Fibroblast of lung (primary cell): ENCODE results near the gene TBX3.

ENCODE experiments used
- EZH2 ChIP-seq: IDR thresholded peaks from 2 replicates; pipeline ENCODE4 v1.5.1; 2012; ENCODE audit warnings: low read length, control low read depth, mild to moderate bottlenecking; ENCODE audit errors: missing control alignments
- TF ChIP-seq, protein P1 (sequence below), 2 donors: IDR thresholded peaks in 1 of 2; conservative IDR thresholded peaks in 1 of 2; 1 replicate in 1 of 2; 2 replicates in 1 of 2; pipeline ENCODE4 v1.5.1; 2011 to 2012; ENCODE audit warnings: low read length in 2 of 2, control low read depth in 1 of 2, inconsistent platforms in 1 of 2, low read depth in 1 of 2, mild to moderate bottlenecking in 1 of 2

DNA sequence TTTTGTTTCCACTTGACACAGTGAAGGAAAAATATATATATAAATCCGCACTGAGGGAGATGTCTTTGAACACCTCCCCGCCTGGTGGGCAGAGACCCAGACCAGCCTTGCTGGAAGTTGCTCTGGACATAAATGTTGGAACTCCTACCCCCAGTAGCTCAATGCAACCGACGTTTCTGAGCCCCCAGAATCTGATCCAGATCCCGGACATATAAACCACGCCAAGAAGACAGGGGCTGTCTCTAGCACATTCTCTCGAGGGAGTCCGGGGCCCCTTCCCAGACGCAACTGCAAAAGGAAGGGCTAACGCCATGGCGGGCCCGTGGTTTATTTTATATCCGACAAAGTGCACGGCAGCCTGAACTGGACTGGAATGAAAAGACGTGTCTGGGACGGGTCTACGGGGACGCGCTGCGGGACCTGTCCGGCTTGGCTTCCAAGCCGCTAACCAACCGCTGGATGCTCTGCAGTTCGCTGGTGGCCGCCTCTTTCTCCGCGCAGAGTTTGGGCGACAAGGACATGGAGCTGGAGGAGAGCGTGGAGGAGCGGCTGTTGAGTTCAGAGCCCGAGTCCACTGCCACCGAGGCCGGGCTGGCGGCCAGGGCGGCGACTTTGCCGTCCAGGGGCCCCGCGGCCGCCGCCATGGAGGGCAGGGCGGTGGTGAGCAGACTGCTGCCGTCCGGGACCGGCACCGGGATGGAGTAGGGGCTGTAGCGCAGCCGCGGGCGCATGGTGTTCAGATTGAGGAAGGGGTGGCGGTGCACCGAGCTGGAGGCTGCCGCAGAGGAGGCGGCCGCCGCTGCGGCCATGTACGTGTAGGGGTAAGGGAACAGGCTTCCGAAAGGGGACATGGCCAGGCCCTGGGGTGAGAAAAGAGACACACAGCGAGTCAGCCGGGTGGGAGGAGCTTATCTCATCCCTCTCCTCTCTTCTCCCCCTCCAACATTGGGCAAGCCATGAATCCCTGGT lies 12.2 kb downstream of the TBX3 start:
- TF ChIP-seq, protein P1, sequence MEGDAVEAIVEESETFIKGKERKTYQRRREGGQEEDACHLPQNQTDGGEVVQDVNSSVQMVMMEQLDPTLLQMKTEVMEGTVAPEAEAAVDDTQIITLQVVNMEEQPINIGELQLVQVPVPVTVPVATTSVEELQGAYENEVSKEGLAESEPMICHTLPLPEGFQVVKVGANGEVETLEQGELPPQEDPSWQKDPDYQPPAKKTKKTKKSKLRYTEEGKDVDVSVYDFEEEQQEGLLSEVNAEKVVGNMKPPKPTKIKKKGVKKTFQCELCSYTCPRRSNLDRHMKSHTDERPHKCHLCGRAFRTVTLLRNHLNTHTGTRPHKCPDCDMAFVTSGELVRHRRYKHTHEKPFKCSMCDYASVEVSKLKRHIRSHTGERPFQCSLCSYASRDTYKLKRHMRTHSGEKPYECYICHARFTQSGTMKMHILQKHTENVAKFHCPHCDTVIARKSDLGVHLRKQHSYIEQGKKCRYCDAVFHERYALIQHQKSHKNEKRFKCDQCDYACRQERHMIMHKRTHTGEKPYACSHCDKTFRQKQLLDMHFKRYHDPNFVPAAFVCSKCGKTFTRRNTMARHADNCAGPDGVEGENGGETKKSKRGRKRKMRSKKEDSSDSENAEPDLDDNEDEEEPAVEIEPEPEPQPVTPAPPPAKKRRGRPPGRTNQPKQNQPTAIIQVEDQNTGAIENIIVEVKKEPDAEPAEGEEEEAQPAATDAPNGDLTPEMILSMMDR (conservative IDR thresholded peaks at IDR 0.05 in 1 of 2, IDR thresholded peaks at IDR 0.05 in 1 of 2; ENCODE audit: low read depth in 1 of 2, low read length in 2 of 2), result peak in 1 of 2 donors; percentile 4
- no peak for TF ChIP-seq EZH2
